CD4-positive, alpha-beta T cell treated with Interleukin-6 at 100 ng/mL for 8 hours (primary cell): Measurements from ENCODE around the gene RDH13.
"Not testable (repeated sequence)": the region's sequence is repeated elsewhere in the genome, so short reads cannot be mapped to it uniquely, and the experiment has no call there.

Experiments
- DNase-seq: peaks from one replicate; pipeline ENCODE4 v3.0.0-alpha.2; 2020; ENCODE audit warnings: mixed read lengths, low spot score

The RDH13 gene, protein sequence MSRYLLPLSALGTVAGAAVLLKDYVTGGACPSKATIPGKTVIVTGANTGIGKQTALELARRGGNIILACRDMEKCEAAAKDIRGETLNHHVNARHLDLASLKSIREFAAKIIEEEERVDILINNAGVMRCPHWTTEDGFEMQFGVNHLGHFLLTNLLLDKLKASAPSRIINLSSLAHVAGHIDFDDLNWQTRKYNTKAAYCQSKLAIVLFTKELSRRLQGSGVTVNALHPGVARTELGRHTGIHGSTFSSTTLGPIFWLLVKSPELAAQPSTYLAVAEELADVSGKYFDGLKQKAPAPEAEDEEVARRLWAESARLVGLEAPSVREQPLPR

DNA sequence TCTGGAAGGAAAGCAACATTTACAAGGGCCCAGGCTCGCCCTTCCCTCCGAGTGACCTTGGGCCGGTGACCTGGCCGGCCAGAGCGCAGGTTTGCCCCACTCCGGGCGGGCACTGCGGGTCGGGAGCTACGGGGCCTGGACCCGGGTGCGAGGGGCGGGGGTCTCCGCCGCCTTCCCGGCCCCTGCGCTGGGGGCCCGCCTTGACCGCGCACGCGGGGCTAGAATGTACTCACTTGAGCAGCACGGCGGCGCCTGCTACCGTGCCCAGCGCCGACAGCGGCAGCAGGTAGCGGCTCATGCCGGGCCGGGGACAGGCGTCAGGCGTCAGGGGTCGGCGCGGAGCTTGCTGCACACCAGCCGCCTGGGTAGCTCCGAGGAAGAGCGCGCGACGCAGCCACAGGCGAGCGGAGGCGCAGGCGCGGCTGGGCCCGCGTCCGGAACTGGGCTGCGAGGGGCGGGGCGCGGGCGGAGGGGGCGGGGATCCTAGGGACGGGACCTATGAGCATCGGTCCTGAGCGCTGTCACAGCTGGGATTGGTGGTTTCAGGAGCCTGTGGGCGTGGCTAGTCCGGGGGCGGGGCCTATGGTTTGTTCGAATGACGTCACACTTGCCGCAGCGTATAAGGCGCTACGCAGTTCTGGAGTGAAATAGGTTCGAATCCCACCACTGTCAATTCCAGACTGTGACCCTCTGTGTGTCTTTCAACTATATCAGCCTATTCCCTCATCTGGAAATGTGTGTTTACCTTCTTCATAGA lies at the start of gene RDH13:
Gene RDH13, minus strand, starts transcription at position 414 of the 757 bp plus-strand sequence. Its CDS starts 116 bp downstream, at position 298.
- peak; percentile 91 for DNase-seq

DNA sequence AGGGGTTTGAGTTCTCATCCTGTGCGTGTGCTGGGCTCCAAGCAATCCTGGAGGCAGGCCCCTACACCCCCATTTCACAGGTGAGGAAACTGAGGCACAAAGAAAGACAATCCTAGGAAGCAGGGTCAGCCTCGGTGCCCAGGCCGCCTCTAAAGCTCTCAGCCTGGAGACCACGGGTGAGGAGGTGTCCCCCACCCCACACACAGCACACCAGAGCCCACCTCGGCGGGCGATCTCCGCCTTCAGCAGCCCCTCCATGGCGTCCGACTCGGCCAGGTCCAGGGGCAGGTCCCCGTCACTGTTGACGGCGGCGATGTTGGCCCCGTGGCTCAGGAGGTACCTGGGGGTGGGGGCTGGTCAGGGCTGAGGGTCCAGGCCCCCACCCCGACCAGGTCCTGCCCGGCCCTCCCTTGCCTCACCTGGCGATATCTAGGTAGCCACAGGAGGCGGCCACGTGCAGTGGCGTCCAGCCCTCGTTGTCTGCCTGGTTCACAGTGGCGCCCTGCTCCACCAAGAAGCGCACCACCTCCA lies 49.4 kb upstream of the RDH13 start:
- no peak for DNase-seq

DNA sequence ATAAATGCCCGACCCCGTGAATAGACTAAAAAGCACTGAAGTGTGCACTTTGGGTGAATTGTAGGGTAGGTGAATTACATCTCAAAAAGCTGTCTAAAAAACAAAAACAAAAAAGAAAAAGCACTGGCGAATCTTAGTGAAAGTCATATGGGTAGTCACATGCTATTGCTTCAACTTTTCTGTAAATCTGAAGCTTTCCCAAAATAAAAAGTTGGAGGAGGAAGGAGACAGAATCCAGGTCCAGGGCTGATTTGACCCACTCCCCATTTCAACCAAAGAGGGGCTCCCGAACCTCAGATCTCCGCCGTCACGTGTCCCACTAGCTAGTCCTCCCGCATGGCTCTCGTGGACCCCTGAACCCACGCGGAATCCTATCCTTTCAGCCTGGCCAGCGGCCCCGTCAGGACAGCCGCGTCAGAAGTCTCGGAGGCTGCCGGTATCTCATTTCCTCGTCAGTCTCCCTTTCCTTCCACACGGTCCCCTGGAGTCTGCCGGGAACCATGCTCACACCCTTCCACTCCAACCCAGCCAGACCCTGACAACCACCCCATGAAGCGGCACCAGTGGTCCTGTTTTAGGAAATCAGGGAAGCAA lies 48.4 kb upstream of the RDH13 start:
- DNase-seq = no peak

DNA sequence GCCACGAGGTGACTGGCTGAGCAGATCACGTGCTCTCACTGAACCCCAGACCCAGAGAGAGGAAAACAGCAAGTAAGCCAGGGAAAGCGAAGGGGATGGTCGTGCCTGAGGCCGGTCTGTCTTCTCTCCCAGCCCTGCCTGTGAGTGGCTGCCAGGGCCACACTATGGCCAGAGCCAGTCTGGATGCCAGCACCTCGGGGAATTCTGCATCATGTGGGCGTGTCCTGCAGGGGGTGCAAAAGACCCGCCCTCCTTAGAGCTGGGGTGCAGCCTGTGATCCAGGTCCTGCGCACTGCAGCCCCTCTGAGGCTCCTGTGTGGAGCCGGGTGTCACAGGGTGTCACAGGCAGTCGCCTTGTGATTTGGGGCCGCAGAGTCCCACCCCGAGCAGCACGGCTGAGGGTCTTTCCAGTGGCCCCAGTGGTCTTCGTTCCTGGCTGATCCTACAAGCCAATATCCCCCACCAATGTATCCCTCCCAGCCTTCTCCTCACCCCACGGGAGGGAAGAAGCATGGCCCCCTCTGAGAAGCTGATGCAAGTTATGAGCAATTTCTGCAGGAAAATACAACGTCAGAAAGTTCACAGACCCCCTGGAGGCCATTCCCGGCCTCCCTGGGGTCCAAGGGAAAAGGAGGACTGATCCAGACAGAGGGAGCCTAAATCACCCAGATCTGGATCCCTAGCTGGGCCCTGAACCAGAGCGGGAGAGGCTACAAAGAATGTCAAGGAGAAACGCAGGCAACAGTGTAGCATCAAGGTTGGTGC lies 46.8 kb upstream of the RDH13 start:
- no peak for DNase-seq

DNA sequence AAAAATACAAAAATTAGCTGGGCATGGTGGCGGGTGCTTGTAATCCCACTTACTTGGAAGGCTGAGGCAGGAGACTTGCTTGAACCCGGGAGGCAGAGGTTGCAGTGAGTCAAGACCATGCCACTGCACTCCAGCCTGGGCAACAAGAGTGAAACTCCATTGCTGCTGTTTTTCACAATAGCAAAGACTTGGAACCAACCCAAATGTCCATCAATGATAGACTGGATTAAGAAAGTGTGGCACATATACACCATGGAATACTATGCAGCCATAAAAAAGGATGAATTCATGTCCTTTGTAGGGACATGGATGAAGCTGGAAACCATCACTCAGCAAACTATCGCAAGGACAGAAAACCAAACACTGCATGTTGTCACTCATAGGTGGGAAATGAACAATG lies 44.3 kb upstream of the RDH13 start:
- DNase-seq = not testable (repeated sequence)

DNA sequence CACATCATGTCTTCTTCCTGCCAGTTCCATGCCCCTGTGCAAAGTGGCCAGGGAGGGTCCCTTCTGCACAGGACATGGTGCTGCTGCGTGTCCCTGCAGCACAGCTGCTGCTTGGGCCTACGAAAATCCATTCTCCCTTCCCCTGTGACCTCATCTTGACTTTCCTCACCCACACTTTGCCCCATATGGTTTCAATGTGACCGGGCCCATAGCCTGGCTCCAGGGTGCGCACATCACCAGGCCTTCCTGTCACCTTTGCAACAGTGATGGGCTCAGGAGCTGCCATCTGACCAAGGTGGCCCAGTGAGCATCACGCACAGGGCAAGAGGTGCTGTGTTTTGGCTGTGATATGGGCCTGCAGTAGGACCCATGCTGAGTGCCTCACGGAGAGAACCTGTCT lies 43.6 kb upstream of the RDH13 start:
- no peak for DNase-seq

DNA sequence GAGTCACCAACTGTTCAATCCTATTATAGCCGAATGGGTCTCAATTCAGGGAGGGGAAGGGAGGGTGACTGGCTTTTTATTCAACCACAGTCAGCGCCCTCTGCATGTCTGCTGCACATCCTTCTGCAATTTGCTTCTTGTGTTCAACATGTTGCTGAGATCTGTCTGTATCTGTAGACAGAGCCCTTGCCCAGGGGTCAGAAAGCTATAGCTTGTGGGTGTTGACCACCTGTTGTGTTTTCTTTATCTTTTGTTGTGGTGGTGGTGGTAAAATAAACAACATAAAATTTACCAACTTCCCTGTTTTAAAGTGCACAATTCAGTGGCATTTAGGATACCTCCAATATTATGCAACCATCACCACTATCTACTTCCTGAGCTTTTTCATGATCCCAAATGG lies 42.3 kb upstream of the RDH13 start:
- no peak for DNase-seq

DNA sequence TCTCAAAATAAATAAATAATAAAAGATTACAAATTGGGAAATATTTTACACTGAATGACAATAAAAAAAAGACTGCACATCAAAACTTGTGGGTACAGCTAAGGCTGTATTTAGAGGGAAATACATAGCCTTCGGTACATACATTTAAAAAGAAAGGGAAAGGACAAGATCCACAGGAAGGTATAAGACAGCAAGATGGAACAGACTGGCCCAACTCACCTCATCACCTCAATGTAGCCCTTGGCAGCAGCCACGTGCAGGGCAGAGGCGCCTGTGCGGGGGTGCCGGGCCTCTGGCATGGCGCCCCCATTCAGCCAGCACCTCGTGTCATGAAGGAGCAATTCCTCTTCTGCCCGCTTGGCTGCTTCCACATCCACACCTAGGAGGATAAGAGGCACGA lies 40.2 kb upstream of the RDH13 start:
- DNase-seq = no peak

DNA sequence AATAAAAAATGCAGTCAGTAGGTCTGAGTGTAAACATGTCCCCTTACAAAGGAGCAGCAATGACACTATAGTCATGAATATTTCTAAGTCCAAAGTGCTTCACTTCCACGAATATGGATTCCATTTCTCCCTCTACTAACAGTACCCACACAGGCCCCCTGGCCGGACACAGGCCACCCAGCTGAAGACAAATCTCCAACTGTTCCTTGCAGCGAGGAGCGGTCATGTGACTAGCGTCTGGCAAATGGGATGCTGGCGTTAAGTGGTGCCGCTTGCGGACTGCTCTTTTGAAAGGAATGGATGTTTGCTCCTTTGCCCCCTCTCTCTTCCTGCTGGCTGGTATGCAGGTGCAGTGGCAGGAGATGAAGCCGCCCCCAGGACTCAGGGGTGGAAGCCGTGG lies 38.3 kb upstream of the RDH13 start:
- no peak for DNase-seq

DNA sequence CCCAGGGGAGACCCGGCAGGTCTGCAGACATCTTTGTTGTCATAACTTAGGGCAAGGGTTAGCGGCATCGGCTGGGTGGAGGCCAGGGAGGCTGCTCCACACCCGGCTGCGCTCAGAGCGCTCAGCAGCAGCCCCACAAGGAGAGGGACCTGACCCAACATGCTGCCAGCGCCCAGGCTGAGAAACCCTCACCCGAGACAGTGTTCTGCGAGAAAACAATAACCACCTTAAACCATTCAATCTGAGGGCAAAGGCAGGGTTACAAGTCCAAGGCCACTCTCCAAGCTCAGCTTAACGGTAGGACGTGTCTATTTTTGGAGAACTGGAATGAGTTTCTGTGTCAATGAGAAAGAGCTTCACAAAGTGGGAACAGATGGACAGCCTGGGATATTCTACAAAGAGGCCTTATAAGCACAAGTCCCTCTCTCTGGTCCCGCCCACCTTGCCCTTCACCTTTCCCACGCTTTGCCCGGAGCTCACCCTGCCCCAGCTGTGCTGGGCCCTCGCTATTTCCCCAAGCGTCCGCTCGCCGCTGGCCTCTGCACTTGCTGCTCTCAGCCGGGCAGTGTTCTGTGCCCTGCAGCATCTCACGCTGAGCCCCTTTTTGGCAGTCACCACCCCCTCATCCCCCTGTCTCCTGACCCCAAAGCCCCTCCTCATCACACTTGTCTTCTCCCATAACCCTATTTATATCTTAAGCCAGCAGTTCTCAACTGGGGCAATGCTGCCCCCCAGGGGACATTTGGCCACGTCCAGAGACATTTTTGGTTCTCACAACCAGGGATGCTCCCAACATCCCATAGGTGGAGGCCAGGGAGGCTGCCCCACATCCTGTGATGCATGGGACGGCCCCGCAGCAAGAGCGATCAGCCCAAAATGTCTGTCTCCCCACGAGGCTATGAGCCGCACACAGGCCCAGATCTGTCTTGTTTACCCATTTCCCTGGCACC lies 36.9 kb upstream of the RDH13 start:
- no peak for DNase-seq

DNA sequence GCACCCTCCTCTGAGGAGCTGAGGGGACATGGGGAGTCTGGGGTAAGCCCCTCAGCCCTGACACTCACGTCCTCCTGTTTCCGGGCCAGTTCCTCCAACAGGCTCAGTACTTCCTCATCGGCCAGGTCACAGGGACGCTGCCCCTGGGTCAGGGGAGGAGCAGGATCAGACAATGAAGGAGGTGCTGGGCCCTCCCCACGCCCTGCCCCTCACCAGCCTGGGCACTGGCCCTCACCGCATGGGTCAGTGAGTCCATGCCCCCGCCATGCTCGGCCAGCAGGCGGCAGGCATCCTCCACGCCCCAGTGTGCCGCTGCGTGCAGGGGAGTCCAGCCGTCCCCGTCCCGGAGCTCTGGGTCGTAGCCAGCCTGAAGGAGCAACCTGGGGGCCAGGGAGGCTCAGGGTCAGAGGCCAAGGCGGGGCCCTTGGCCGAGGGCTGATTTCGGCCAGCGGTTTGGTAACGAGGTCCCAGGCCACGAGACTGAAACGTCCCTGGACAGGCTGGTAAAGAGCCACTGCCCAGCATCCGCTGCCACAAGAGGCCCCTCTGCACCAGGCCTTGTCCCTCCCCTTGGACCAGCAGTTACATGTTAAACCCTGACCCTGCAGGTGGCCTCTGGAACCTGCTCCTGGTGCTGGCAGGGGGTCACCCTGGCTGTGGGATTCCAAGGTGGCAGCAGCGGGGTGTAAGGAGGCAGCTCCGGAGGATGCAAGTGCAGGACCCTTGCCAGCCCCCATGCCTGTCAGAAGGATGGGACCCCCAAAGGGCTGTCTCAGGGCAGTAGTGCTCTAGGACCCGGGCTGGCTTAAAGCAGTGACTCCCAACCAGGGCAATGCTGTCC lies 36.0 kb upstream of the RDH13 start:
- no peak for DNase-seq

DNA sequence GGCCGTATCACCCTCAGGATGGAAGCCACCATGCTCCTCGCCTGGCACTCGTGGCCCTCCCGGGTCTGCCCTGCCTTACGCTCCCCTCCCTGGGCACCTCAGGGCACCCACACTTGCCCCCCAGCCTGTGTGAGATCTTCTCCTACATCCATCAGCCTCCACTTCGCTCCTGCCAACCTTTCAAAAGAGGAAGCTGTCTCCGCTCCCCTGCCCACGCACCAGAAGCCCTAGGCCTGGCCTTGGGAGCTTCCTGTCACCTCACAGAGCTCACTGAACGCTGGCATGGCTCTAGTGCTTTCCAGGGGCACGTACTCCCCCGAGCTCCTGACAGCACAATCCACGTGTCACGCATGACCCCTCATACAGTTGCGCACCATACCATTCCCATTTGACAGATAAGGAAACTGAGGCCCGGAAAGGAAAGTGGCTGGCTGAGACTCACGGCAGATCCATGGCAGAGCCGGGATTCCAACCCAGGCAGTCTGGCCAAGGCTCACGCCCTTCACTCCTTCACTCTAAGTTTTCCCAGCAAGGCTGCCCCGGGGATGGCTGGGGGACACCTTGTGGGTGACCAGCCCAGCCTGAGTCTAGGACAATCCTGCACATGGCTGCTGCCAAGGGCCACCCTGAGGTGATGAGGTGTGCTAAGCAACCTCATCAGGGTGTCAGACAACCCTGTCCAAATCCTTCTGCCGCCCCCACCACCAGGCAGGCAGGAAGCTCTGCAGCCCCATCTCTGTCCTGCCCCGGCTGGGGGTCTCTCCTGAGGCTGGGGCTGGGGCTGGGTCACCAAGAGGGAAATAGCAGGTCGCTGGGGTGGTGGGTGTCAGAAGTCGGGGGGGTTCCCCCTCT lies 35.1 kb upstream of the RDH13 start:
- no peak for DNase-seq

DNA sequence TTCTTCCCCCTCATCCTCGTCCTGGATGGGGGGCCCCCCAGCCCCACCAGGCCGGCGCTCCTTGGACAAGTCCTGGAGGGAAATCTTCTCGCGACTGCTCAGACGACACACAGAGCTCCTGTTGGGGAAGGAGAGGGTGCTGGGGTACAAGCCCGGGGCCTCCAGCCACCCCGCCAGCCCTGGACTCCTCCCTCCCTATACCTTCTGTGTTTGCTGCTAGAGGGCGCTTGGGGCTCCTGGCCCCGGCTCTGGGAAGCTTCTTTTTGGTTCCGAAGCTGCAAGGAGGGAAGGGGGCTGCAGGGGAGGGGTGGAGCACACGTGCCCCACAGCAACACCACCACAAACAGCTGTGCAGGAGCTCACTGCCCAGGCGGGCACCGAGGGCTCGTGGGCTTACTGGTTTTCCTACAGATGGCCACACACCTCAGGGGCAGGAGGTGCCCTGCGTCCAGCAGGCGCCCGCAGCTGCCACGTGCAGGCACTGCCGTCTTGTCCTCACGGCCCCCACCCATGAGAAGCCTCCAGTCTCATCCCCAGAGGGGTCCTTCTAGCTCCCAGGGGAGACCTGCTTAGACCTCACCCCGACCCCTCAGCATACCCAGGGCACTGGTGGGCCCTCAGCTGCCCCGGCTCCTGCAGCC lies 33.2 kb upstream of the RDH13 start:
- no peak for DNase-seq

DNA sequence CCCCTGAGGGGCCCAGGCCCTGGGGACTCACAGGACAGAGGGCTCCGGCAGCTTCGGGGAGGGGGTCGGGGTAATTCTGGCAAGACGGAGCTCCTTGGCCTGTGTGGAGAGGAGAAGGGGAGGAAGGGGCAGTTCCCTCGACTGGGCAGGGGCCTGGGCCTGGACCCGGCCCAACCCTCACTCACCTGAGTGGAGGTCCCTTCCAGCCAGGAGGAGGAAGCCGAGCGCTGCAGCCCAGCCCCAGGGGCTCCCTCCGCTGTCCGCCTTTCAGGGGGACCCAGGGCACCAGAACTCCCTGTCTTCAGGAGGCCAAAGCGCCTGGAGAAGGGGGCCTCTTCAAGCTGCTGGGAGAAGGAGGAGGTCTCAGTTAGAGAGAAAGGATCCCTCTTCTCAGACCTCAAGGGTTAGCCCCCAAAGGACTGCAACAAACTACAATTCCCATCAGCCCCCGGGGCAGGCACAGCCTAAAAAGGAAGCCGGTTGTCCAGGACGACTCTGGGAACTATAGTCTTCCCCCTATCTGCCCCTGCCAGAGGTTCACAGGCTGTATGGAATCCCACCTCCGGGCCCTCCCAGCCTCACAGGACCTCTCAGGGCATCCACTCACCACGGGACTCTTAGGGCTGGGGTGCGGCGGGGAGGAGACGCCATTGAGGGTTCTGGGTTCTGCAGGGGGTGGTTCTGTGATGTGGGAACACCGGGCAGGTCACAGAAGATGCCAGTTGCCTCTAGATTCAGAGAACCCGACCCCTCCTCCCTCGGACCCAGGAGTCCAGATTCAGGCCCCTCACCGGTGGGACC lies 32.5 kb upstream of the RDH13 start:
- DNase-seq = no peak

DNA sequence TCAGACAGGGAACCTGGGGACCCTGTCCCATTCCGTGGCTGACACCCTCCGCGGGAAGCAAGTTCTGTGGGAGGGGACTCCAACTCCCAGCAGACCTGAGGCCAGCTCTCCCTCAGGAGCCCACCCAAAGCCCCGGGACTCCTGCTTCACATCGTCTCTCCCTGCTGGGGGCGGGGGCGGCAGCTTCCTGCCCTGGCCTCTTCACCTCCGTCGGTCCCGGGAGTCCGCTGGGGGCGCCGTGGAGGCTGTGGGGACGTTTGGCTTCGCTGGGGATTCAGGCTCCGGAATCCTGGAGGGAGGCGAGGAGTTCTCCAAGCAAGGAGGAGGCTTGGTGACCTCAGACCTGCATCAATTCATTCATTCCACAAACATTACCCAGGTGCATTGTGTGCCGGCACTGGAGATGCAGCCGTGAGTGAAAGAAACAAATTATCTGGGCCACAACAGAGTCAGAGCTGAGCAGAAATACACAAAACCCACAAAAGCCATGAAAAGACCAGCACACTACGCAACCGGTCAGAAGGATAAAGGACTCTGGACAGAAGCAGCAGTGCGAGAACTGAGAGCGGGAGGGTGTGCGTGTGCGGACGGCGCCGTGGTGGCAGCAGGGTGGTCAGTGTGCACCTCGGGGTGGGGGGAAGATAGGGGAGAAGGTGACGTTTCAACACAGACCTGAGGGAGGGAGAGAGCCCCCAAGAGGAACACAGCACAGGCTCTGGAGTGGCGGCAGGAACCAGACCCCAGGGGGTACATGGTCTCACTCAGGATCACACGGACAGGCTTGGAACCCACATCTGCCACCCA lies 31.7 kb upstream of the RDH13 start:
- DNase-seq = no peak

DNA sequence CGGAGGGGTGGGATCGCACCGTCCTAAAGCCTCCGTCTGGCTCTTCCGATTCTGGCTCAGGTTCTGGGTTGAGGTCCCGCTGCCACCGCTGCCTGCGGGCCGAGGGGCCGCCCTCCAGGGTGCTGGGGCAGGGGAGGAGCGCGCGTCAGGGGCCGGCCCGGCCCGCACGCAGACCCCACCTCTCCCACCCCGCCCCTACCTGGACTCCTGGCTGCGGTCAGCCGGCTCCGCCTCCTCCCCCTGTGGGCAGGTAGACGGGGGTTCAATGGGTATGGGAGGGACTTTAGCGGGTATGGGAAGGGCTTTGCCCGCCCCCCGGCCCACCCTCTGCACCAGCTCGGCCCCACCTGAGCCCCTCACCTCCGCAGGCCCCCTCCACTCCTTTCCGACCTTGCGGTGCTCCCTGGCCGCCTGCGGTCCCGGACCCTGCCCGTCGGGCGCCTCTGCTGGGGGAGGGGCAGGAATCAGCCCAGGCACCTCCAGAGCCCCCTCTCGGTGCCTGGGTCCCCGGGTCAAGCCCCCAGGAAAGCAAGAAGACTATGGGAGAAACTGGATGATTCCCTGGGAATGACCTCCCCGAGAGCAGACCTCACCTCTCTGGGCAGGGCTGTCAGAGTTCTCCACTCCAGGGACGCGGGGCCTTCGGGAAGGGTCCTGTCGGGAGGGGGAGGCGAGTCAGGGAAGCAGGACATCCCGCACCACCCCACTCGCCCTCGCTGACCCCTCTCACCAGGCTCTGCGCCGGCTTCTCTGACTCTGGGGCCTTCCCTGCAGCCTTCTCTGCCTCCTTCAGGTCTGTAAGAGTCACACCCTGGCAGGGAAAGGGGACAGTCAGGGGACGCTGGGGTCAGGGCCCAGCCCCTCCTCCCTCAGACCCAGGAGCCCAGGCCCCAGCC lies 29.7 kb upstream of the RDH13 start:
- DNase-seq = no peak
